OCI-LY7 (cell line): ENCODE results near the gene FOXL2. TPM values are rescaled to one million over a fixed set of nuclear protein-coding genes. Genes with fewer than 3 reads are reported as not detected.

Experiments
- BruUV-seq: library from RNA; stranded (reverse); fragments of 400-500 nt; replicated peaks from 2 replicates; lab custom pipeline; 2021; lab: Mats Ljungman, UMichigan
- CTCF ChIA-PET: fragments of 300-600 bp; sonication (Branson Sonifier 250); formaldehyde crosslinking; loops from one replicate; lab custom pipeline; 2022; ENCODE audit warnings: antibody characterized with exemption; ENCODE audit not compliant: unreplicated experiment; lab: Charles Lee
- POLR2A ChIA-PET: fragments of 300-600 bp; sonication (Branson Sonifier 250); formaldehyde crosslinking; loops from one replicate; lab custom pipeline; 2022; ENCODE audit warnings: antibody characterized with exemption; lab: Charles Lee
- DNase-seq: peaks from one replicate; pipeline ENCODE4 v3.0.0-alpha.2; 2015; ENCODE audit warnings: low spot score
- H2AFZ ChIP-seq: fragments of 200-600 bp; sonication (generic), shearing (Covaris generic); 2 replicates; pipeline ENCODE4 v1.6.1; 2014; ENCODE audit warnings: mild to moderate bottlenecking, antibody characterized with exemption, low read length, moderate library complexity
- H3K27ac ChIP-seq: fragments of 200-600 bp; sonication (generic); 2 replicates; pipeline ENCODE4 v1.5.1; 2014; ENCODE audit warnings: mixed run types, low read depth, mild to moderate bottlenecking, moderate library complexity, low read length, inconsistent platforms; ENCODE audit not compliant: poor library complexity, severe bottlenecking
- H3K36me3 ChIP-seq: fragments of 200-600 bp; sonication (generic); 2 replicates; pipeline ENCODE4 v1.6.1; 2014; ENCODE audit warnings: mild to moderate bottlenecking, antibody characterized with exemption, low read length, moderate library complexity, mixed read lengths; ENCODE audit not compliant: insufficient read depth
- H3K4me1 ChIP-seq: fragments of 200-600 bp; sonication (generic); 2 replicates; pipeline ENCODE4 v1.5.1; 2014; ENCODE audit warnings: mild to moderate bottlenecking, low read length; ENCODE audit not compliant: insufficient read depth, poor library complexity, severe bottlenecking
- H3K4me2 ChIP-seq: fragments of 200-600 bp; sonication (generic); 2 replicates; pipeline ENCODE4 v1.6.1; 2014; ENCODE audit warnings: mild to moderate bottlenecking, low read length
- H3K4me3 ChIP-seq: fragments of 200-600 bp; sonication (generic); 2 replicates; pipeline ENCODE4 v1.5.1; 2014; ENCODE audit warnings: mild to moderate bottlenecking, low read depth, low read length; ENCODE audit not compliant: poor library complexity, severe bottlenecking
- H3K79me2 ChIP-seq: fragments of 200-600 bp; sonication (generic); 2 replicates; pipeline ENCODE4 v1.6.1; 2016; ENCODE audit warnings: low read depth, mild to moderate bottlenecking, low read length, moderate library complexity, mixed read lengths; ENCODE audit not compliant: insufficient read depth
- H3K9me2 ChIP-seq: fragments of 200-600 bp; sonication (generic); 2 replicates; pipeline ENCODE4 v1.6.1; 2016; ENCODE audit warnings: mild to moderate bottlenecking, low read length, mixed read lengths; ENCODE audit not compliant: insufficient read depth
- H3K9me3 ChIP-seq: fragments of 200-600 bp; sonication (generic); 2 replicates; pipeline ENCODE4 v1.6.1; 2014; ENCODE audit warnings: mild to moderate bottlenecking, mixed run types, low read length, mixed read lengths
- H4K20me1 ChIP-seq: fragments of 200-600 bp; sonication (generic); 2 replicates; pipeline ENCODE4 v1.6.1; 2014; ENCODE audit warnings: mild to moderate bottlenecking, antibody characterized with exemption, low read length, moderate library complexity, mixed read lengths; ENCODE audit not compliant: insufficient read depth
- EZH2phosphoT487 ChIP-seq: fragments of 200-600 bp; sonication (generic); IDR thresholded peaks from 2 replicates; pipeline ENCODE4 v1.6.1; 2018; ENCODE audit warnings: low read depth, borderline replicate concordance, mild to moderate bottlenecking, mixed run types, antibody characterized with exemption, low read length, moderate library complexity, mixed read lengths
- intact Hi-C: fragments of 100-400 bp; cut with micrococcal nuclease; formaldehyde crosslinking; loops from one replicate; pipeline ENCODE4 v1.10.0; 2022; ENCODE audit not compliant: unreplicated experiment
- total RNA-seq, 2 experiments: library from RNA; depleted of rRNA in 1 of 2; stranded (reverse); fragments of >200 nt in 1 of 2; shearing (Covaris generic) in 1 of 2; gene quantifications; 2 replicates each; pipeline ENCODE4 v1.2.3, GENCODE V29; 2014 to 2022
- TF ChIP-seq, protein P1 (sequence below): fragments of 200-600 bp; sonication (generic); conservative IDR thresholded peaks from 2 replicates; pipeline ENCODE4 v1.5.1; 2014; ENCODE audit warnings: mild to moderate bottlenecking, antibody characterized with exemption, low read length, moderate library complexity, mixed read lengths

FOXL2 gene
- total RNA-seq, 2 experiments from 2014 or later: not detected

DNA sequence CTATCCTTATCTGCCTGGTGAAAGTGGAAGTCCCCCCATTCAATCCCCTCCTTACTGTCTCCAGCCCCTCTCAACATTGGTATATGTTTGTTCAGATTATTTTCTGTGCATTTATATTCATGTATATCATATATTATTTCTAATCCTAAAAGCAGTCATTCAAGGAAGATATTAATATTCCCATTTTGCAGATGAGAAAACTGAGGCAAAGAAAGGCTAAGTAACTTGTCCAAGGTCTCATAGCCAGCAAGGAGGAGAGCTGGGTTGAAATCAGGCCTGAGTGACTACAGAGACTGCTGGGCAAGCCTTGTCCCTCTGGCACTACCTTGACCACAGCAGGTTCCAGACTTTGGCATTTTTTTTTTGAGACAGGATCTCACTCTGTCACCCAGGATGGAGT, 29.1 kb upstream of the FOXL2 start:
- Histone ChIP-seq H2AFZ (no peak overlapping the region), H3K4me3 (no peak overlapping the region), H3K79me2 (no peaks in the 10 kb centered on the region), H3K27ac (no peak overlapping the region), H3K4me2 (no peak overlapping the region), H4K20me1 (no peaks in the 10 kb centered on the region), H3K36me3 (no peaks in the 10 kb centered on the region), H3K9me3 (no peaks in the 10 kb centered on the region), H3K9me2 (no peaks in the 10 kb centered on the region), H3K4me1 (no peaks in the 10 kb centered on the region)
- ChIA-PET POLR2A (no interaction called here), CTCF (no interaction called here)
- no peak for DNase-seq
- intact Hi-C loops: no loop called here
- TF ChIP-seq, protein P1, sequence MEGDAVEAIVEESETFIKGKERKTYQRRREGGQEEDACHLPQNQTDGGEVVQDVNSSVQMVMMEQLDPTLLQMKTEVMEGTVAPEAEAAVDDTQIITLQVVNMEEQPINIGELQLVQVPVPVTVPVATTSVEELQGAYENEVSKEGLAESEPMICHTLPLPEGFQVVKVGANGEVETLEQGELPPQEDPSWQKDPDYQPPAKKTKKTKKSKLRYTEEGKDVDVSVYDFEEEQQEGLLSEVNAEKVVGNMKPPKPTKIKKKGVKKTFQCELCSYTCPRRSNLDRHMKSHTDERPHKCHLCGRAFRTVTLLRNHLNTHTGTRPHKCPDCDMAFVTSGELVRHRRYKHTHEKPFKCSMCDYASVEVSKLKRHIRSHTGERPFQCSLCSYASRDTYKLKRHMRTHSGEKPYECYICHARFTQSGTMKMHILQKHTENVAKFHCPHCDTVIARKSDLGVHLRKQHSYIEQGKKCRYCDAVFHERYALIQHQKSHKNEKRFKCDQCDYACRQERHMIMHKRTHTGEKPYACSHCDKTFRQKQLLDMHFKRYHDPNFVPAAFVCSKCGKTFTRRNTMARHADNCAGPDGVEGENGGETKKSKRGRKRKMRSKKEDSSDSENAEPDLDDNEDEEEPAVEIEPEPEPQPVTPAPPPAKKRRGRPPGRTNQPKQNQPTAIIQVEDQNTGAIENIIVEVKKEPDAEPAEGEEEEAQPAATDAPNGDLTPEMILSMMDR: no peak
- TF ChIP-seq EZH2phosphoT487: no peak
- no TSS peak for BruUV-seq

DNA sequence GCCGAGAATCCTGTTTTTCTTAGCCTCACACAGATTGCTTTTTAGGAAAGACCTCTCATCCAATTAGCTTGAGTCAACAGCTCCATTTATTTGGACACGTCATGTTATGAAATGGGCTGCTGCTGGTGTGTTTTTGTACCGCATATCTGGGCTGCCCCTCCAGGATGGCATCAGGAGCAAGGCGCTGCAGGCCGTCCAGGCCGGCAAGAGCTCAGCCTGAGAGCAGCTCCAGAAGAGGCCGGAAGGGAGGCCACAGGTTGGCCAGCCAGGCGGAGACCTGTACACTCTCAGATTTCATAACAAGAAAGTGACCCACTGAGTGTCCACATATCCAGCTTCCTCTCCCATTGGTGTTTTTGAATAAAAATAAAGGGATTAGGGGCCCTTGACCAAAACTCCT, 28.4 kb upstream of the FOXL2 start:
- H3K4me1 ChIP-seq: no peaks in the 10 kb centered on the region
- H3K4me2 ChIP-seq: no peak overlapping the region
- no peak for DNase-seq
- no peak overlapping the region for H3K4me3 ChIP-seq
- POLR2A ChIA-PET: no interaction called here
- H3K27ac ChIP-seq: no peak overlapping the region
- no peaks in the 10 kb centered on the region for H3K36me3 ChIP-seq
- H2AFZ ChIP-seq: no peak overlapping the region
- no peaks in the 10 kb centered on the region for H3K79me2 ChIP-seq
- CTCF ChIA-PET: no interaction called here
- no peaks in the 10 kb centered on the region for H4K20me1 ChIP-seq
- TF ChIP-seq, protein P1: no peak
- TF ChIP-seq EZH2phosphoT487: no peak
- H3K9me3 ChIP-seq: no peaks in the 10 kb centered on the region
- no TSS peak for BruUV-seq
- intact Hi-C loops: no loop called here
- H3K9me2 ChIP-seq: no peaks in the 10 kb centered on the region

DNA sequence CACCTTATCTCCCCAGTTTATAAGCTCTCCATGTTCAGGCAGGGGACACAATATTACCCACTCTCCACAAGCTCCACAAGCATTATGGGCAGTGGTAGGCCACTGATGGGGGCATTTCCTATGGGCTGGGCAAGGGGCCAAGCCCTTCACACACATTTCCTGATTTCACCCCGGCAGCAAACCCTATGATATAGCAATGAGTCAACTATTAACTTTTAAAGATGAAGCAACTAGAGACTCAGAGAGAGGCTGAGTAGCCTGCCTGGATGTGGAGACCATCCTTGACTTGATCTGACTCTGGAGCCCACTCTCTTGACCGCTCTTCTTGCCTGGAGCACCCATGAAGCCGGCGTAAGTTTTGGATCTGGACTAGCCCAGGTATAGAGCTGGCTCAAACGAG, 27.5 kb upstream of the FOXL2 start:
- Histone ChIP-seq H3K36me3 (no peaks in the 10 kb centered on the region), H3K79me2 (no peaks in the 10 kb centered on the region), H4K20me1 (no peaks in the 10 kb centered on the region), H3K9me2 (no peaks in the 10 kb centered on the region), H2AFZ (no peak overlapping the region), H3K27ac (no peak overlapping the region), H3K4me1 (no peaks in the 10 kb centered on the region), H3K4me2 (no peak overlapping the region), H3K9me3 (no peaks in the 10 kb centered on the region), H3K4me3 (no peak overlapping the region)
- intact Hi-C loops: no loop called here
- ChIA-PET CTCF (no interaction called here), POLR2A (interaction anchor here (0.6 to 1.4 kb wide), 3 partner anchors 12 to 1790 kb away, joined by 3 to 6 read pairs (median 4); no protein-coding TSS in a partner anchor)
- no TSS peak for BruUV-seq
- no peak for DNase-seq
- TF ChIP-seq, protein P1: no peak
- TF ChIP-seq EZH2phosphoT487: no peak
